Psoas muscle (tissue), 8 donors: ENCODE results near the gene ACAP3. TPM values are rescaled to one million over a fixed set of nuclear protein-coding genes. Genes with fewer than 3 reads are reported as not detected.

Source experiments
- ATAC-seq, 4 donors: fragments of 200-7000 bp; cut with Tn5 transposase; one replicate each; pipeline ENCODE4 v1.9.1; 2020; ENCODE audit warnings: moderate library complexity in 3 of 4, mild to moderate bottlenecking in 2 of 4
- DNase-seq, 2 donors: peaks; one replicate each; pipeline ENCODE4 v3.0.0-alpha.2; 2020
- H3K27ac ChIP-seq: fragments of 200-600 bp; one replicate; pipeline ENCODE4 v1.8.0; 2022
- H3K27me3 ChIP-seq, 3 donors: fragments of 200-600 bp in 1 of 3; one replicate each; pipeline versions ENCODE4 v1.6.1 to v1.8.0; 2013 to 2022; ENCODE audit warnings: low read length in 2 of 3, mild to moderate bottlenecking in 2 of 3, moderate library complexity in 1 of 3; ENCODE audit not compliant: insufficient read depth in 3 of 3
- H3K36me3 ChIP-seq, 2 donors: fragments of 200-600 bp in 1 of 2; one replicate each; pipeline versions ENCODE4 v1.6.1 to v1.8.0; 2013 to 2022; ENCODE audit warnings: low read depth in 1 of 2, mild to moderate bottlenecking in 1 of 2, moderate library complexity in 1 of 2; ENCODE audit not compliant: insufficient read depth in 1 of 2
- H3K4me1 ChIP-seq: fragments of 200-600 bp; one replicate; pipeline ENCODE4 v1.8.0; 2022
- H3K4me3 ChIP-seq: fragments of 200-600 bp; one replicate; pipeline ENCODE4 v1.8.0; 2022; ENCODE audit warnings: mild to moderate bottlenecking
- H3K9me3 ChIP-seq: fragments of 200-600 bp; one replicate; pipeline ENCODE4 v1.8.0; 2022
- WGBS, 3 donors: extraction: QIAGEN DNeasy Blood & Tissue Kit; methylation state at CpG; one replicate each; pipeline versions ENCODE4 v1.1.6 to v1.1.7; 2013; 5-methylcytosine and 5-hydroxymethylcytosine counted together
- intact Hi-C, 2 donors: fragments of 100-400 bp; cut with DNase I; formaldehyde crosslinking; loops; one replicate each; pipeline versions ENCODE4 v1.11.0 to v1.14.2; 2022
- polyA plus RNA-seq, 3 donors: library from polyadenylated mRNA; stranded (reverse); fragments of 200-250 nt; gene quantifications; one replicate each; pipeline ENCODE4 v1.2.3, GENCODE V29; 2013
- total RNA-seq, 4 donors: library from RNA; stranded (reverse); fragmentation: NEBNext Ultra II Directional in 2 of 4; extraction: Animal tissue kit (Norgen Biotek cat#: 25700) in 2 of 4; gene quantifications; one replicate each; pipeline versions ENCODE4 v1.2.1 to v1.2.4, GENCODE V29; 2021 to 2023
- TF ChIP-seq, protein P1 (sequence below): fragments of 200-600 bp; IDR thresholded peaks from one replicate; pipeline ENCODE4 v1.8.0; 2022; ENCODE audit warnings: antibody characterized with exemption
- donor health status: healthy with polysubstance abuse.
- donor health status: DM: no; HTN: no; CAD: no; lungs with moderate emphysema.
- donor health status: Bipolar disorder and iron deficiency.
- donor health status: healthy.
- donor health status: DM: yes; HTN: yes; CAD: no.
- donor health status: DM: no; HTN: no; CAD: no.
- donor health status: DM: no; HTN: no; CAD: no.
- donor health status: DM: yes; HTN: yes; CAD: no.

The ACAP3 gene
- total and polyA plus RNA-seq, 7 donors, result 14.7 to 32.0 (median 23.7) TPM

DNA sequence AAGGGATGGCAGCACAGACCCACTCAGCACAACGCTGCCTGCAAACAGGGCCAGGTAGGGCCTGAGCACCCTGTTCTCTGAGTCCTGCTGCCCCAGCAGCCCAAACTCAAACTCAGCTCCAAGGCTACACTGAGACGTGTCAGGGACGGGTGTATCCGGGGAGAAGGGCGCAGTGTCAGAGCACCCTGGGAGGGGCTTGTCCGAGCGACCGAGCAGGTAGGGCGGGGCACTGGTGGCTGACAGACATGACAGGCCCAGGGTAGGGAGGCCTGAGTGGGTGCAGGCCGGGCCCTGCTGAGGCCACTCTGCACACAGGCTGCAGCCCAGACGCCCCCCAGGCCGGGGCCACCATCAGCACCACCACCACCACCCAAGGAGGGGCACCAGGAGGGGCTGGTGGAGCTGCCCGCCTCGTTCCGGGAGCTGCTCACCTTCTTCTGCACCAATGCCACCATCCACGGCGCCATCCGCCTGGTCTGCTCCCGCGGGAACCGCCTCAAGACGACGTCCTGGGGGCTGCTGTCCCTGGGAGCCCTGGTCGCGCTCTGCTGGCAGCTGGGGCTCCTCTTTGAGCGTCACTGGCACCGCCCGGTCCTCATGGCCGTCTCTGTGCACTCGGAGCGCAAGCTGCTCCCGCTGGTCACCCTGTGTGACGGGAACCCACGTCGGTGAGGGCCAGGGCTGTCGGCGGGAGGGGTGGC lies 22.0 kb downstream of the ACAP3 start:
- no peak overlapping the region for H3K27ac ChIP-seq
- H3K36me3 ChIP-seq, result no peaks in the 10 kb centered on the region
- H3K27me3 ChIP-seq, result peaks cover 0 to 33% (median 4%) of the 10 kb centered on the region in 3 donors
- peak in 1 of 2 donors; percentile 47 for DNase-seq
- ATAC-seq, result no peak
- no peak overlapping the region for H3K4me3 ChIP-seq
- no peaks in the 10 kb centered on the region for H3K4me1 ChIP-seq
- intact Hi-C loops, result no loop called here
- 48 to 57% (median 57%) methylated on average over 21 to 37 of the region's 37 CpGs for WGBS, 3 donors
- TF ChIP-seq, protein P1, sequence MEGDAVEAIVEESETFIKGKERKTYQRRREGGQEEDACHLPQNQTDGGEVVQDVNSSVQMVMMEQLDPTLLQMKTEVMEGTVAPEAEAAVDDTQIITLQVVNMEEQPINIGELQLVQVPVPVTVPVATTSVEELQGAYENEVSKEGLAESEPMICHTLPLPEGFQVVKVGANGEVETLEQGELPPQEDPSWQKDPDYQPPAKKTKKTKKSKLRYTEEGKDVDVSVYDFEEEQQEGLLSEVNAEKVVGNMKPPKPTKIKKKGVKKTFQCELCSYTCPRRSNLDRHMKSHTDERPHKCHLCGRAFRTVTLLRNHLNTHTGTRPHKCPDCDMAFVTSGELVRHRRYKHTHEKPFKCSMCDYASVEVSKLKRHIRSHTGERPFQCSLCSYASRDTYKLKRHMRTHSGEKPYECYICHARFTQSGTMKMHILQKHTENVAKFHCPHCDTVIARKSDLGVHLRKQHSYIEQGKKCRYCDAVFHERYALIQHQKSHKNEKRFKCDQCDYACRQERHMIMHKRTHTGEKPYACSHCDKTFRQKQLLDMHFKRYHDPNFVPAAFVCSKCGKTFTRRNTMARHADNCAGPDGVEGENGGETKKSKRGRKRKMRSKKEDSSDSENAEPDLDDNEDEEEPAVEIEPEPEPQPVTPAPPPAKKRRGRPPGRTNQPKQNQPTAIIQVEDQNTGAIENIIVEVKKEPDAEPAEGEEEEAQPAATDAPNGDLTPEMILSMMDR, result no peak
- H3K9me3 ChIP-seq, result no peaks in the 10 kb centered on the region

DNA sequence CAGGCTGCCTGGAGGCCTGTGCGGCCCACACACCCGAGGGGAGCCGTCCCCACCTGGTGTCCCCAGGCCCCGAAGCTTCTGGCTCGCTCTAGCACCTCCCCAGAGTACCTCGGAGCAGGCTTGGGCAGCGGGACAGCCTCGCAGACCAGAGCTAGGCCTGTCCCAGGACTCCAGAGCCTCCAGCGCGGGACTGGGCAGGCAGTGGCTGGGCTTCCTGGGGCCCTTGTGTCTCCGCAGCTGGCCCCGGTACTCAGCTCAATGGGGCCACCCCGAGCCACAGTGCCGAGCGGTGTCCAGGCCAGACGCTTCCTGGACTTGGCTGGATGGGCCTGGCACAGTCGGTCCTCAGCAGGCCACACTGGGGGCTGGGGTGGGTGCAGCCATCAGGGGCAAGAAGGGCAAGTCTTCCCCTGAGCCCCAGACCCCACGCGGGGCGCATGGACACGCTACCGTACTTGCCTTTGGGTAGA lies 22.6 kb downstream of the ACAP3 start:
- intact Hi-C loops, result no loop called here
- WGBS, 3 donors, result 76 to 87% (median 81%) methylated on average over 15 to 22 of the region's 22 CpGs
- DNase-seq (peak in 1 of 2 donors; percentile 46), ATAC-seq (no peak)
- H3K27ac ChIP-seq, result no peak overlapping the region
- H3K9me3 ChIP-seq, result no peaks in the 10 kb centered on the region
- H3K4me1 ChIP-seq, result no peaks in the 10 kb centered on the region
- peaks cover 0 to 33% (median 4%) of the 10 kb centered on the region in 3 donors for H3K27me3 ChIP-seq
- no peaks in the 10 kb centered on the region for H3K36me3 ChIP-seq
- TF ChIP-seq, protein P1, result no peak
- no peak overlapping the region for H3K4me3 ChIP-seq

DNA sequence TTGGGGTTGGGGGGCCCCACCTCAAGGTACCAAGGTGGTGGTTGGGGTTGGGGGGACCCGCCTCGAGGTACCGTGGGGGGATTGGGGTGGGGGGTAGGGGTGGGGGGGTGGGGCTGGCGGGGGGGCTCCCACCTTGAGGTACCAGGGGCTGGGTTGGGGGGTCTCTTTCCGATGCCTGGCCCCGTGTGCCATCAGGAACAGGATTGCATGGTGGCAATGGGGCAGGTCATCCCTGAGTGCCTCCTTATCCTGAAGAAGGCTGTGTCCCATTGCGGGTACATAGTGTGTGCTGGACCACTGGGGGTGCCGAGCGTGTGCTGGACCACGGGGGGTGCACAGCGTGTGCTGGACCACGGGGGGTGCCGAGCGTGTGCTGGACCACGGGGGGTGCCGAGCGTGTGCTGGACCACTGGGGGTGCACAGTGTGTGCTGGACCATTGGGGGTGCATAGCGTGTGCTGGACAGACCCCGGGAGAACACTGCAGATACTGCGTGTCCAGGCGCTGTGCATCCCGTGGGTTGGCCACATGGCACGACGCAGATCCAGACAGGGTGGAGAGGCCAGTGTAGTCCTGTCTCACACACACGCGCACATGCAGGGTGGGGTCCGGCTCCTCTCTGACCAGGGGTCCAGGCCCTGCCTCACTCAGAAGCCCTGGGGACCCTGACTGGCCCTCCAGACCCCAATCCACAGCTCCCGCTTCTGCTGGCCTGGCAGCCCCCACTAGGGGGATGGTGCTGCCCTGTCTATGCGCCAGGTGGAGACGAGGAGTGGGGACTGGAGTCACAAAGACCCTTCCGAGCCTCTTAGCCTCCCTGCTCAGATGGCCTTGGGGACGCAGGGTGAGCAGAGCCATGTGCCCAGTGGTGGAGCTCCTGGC lies 23.3 kb downstream of the ACAP3 start:
- WGBS, 3 donors, result 77 to 80% (median 78%) methylated on average over 26 to 32 of the region's 32 CpGs
- DNase-seq, result peak in 1 of 2 donors; percentile 45
- peaks cover 0 to 33% (median 4%) of the 10 kb centered on the region in 3 donors for H3K27me3 ChIP-seq
- H3K4me3 ChIP-seq, result no peak overlapping the region
- TF ChIP-seq, protein P1, result no peak
- no peaks in the 10 kb centered on the region for H3K4me1 ChIP-seq
- no peaks in the 10 kb centered on the region for H3K9me3 ChIP-seq
- no peak for ATAC-seq
- intact Hi-C loops, result no loop called here
- no peaks in the 10 kb centered on the region for H3K36me3 ChIP-seq
- H3K27ac ChIP-seq, result no peak overlapping the region

DNA sequence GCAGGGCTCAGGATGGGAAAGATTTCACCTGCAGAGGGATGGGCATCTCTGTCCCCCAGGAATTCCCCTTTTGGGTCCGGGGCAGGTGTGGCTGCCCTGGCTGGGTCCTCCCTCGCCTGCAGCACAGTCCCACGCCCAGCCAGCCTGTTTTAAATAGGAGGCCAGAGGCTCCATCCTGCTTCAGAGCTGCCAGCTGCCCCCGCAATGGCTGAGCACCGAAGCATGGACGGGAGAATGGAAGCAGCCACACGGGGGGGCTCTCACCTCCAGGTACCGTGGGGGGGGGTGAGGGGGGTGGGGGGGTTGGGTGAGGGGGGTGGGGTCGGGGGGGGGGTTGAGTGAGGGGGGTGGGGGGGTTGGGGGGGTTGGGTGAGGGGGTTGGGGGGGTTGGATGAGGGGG lies 23.9 kb downstream of the ACAP3 start:
- 5 to 8% (median 8%) methylated on average over 5 to 8 of the region's 9 CpGs for WGBS, 3 donors
- TF ChIP-seq, protein P1, result no peak
- no peak for ATAC-seq
- Histone ChIP-seq H3K4me1 (no peaks in the 10 kb centered on the region), H3K27ac (no peak overlapping the region), H3K4me3 (no peak overlapping the region), H3K36me3 (no peaks in the 10 kb centered on the region), H3K9me3 (no peaks in the 10 kb centered on the region), H3K27me3 (peaks cover 0 to 33% (median 4%) of the 10 kb centered on the region in 3 donors)
- no peak for DNase-seq
- intact Hi-C loops, result no loop called here
